Measurements from ENCODE around the gene SP4.
A peak's percentile ranks its signal among the peaks of the same experiment; 100 is the strongest.

SP4 gene

DNA sequence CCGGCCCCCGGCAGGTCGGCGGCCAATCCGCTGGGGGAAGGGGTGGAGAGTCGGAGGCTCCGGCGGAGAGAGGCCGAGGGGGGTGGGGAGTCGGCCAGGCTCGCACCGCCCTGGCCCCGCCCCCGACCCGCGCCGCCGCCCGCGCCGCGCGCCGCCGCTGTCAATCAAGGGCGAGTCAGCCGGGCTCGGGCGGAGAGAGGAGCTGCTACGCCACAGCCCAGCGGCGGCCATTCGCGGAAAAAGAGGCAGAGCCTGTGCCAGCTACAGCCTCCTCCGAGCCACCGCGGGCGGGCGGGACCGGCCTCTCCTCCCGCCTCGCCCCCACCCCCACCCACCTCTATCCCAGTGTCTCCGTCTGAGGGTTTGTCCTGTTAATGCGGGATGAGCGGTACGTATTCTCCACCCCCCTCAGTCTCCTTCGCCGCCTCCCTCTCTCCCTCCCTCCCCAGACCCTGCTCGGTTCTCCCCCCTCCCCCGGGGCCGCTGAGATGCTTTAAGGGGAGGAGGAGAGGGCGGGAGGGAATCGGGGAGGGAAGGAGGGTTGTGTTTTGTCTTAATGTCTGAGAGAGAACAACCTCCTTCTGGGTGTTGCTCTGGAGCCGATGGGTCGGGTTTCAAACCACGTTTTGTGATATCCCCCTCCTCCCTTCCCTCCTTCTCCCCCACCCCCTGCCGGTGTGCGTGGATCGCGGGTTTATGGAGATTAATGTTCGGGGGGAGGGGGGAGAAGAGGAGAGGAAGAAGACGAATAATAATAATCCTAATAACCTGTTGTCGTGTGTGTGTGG lies at the start of gene SP4:
TSS of gene SP4 (plus strand) at position 213 of the 788 bp plus-strand sequence. CDS start at position 382, 169 bp downstream.
- peak; percentile 91 for DNase-seq

DNA sequence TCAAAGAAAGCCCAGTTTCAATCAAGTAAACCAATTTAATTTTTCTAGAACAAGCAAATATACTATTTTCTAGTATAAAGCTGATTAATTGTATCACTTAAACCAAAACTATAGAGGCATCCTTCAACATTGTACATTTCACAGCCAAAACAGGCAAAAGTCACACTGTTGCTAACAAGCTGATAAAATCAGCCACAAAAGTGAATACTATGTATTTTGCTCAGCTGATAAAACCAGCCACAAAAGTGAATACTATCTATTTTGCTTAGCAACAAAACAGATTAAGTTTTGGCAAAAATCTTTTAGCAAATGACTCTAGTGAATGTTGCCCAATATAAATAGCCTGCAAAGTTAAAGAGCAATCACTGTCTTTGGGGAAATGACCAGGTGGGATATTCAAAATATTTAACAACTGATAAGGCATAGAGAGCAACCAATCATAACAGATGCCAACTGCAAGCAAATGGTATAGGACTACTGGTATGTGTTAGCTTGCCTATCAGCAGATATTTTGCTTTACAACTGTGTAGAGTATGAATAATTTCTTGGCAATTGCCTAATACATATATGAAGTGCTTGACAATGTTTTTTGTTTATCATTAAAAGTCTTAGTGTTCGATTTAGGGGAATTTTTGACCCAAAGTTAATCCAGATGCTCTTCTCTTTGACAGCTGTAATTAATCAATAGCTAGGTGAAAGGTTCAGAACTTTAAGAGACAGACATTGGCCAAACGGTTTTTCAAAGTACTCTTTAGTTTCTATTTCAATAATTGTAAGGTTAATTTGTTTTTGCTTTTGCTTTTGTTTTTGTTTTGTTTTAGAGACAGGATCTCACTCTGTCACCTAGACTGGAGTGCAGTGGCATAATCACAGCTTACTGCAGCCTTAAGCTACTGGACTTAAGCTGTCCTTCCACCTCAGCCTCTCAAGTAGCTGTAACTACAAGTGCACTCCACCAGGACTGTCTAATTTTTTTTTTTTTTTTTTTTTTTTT lies 44.4 kb upstream of the SP4 start:
- no peak for DNase-seq

DNA sequence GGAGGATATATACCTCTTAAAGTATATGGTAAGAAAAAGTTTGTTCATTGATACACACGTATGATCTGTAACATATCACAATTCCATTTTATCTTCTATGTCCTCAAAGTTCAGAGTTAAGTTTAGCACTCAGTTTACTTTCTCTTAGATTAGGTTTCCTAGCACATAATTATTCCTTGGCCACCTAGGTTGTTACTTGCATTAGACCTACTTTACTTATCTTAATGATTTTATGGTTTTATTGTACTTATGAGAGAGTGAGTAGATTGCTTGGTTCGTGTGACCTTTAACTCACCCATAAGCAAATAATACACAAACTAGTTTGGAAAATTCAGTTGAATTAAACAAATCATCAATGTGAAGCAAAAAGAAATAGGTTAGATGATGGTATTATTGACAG lies 33.9 kb upstream of the SP4 start:
- DNase-seq, result no peak

DNA sequence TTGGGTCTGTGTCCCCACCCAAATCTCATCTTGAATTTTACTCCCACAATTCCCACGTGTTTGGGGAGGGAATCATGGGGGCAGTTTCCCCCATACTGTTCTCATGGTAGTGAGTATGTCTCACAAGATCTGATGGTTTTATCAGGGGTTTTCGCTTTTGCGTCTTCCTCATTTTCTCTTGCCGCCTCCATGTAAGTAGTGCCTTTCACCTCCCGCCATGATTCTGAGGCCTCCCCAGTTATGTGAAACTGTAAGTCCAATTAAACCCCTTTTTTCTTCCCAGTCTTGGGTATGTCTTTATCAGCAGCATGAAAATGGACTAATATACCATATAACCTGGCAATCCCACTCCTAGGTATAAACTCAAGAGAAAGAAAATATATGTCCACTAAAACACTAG lies 25.9 kb upstream of the SP4 start:
- DNase-seq, result no peak

DNA sequence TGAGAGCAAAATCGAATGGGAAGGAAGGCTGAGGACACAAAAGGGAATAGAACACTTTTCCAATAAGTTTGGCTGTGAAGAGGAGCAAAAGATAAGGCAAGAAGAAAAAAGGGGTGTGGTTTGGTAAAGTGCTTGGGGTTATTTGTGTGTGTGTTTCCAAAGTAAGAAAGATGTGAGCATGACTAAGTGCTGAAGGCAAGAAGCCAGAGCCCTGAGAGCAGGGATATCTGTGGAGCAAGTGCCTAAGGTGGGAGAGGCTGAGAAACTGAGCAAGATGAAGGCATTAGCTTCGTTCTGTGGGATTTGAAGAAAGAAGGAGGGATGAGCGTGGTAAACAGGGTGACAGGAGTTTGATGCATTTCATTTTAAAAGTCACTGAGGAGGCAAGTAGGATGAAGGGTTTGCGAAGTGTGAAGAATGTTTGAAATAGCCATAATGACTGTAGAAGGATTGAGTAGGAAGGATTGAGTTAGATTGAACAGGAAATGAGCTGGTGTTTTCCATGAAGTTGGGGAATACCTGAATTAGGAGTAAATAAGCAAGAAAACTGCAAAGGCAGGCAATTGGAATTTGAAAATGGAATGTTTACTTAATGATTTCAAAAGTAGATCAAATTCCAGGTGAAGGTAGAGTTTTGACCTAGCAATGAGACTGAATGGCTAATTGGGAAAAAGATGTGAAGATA lies 19.9 kb upstream of the SP4 start:
- no peak for DNase-seq

DNA sequence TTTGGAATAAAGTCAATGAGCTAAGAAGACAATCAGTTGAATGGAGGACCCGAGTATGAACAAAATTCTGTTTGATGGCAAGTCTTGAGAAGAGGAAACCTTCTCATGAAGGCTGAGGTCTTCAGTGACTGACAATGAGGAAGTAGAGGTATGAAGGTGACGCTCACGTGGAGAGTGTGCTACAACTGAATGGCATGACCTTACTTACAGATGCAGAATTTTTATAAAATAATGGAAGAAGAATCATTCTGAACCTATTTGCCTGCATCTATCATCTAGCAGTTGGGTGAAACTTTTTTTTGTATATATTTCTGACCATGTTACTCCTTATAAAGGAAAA lies 19.4 kb upstream of the SP4 start:
- DNase-seq, result no peak

DNA sequence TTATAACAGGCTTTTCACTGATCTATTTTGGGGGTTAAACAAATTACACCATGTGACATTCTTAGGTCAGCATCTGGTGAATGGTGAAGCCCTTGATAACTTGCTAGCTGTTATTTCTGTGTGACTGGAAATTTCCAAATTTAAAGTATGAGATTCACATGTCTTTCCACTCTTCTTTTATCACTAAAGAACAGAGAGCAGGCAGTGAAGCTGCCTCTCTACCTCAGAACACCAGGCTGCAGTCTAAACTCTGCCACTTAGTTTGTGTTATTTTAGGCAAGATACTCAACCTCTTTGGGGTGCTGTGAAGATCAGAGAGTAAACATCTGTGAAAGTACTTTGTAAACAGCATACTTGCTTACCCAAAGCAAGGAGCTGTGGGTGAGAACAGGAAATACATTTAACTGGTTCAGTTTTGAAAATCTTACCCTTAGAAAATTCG lies 15.5 kb upstream of the SP4 start:
- DNase-seq, result no peak

DNA sequence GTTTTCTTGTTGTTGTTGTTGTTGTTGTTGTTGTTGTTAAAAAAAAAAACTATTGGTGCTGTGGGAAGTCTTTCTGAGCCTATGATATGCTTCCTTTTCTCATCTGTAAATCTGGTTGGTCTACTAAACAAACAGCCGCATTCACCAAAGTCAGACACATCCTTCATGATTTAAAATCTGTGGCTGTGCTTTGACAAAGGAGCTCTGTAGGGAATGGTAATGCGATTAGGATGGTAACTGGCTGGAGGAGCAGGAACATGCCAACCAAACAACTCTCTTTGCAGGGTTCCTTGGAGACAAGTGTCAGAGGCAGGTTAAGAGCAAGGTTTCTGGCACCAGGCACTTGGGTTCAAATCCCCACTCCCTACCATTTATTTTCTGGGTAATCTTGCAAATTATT lies 14.9 kb upstream of the SP4 start:
- no peak for DNase-seq

DNA sequence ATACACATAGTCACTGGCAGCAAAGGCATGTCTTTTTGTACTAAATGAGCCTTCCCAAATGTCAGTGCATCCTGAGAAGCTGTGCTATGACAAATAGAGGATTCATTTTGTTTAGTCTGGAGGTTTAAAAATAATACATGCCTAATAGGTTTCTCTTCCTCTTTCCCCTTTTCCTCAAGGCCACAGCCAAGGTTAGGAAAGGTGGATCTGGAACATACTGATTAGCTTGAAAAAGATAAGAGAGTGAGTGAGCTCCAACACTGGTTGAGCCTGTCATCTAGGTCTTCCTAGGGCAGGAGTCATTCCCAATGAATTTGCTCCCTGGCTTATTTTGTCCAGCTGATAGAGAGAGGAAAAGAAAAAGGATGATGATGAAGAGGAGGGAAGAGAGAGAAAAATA lies 14.4 kb upstream of the SP4 start:
- DNase-seq, result no peak

DNA sequence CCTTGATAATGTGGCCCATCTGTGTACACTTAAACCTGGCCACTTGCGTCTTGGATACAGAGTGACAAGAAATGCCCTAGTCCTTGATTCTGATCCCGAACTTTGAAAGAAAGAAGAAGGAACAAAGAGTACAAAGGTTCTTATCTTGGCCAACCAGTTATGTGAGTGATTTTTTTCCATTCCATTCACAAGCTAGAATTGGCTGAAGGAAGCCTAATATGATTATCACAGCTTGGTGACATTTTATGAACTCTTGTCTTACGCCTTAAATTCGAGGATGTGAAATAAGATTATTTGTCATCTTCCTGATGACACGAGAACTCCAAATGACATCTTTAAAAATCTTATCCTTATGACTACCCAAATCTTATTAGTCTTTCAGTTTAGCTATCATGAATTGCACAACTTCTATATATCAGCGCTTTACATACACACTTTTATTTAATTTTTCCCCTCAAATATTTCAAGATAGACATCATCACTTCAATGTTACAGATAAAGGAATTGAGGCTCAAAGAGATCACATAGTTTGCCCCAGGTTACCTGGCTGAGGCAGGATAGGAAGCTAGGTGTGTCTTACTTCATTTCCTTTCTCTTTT lies 13.0 kb upstream of the SP4 start:
- DNase-seq, result no peak

DNA sequence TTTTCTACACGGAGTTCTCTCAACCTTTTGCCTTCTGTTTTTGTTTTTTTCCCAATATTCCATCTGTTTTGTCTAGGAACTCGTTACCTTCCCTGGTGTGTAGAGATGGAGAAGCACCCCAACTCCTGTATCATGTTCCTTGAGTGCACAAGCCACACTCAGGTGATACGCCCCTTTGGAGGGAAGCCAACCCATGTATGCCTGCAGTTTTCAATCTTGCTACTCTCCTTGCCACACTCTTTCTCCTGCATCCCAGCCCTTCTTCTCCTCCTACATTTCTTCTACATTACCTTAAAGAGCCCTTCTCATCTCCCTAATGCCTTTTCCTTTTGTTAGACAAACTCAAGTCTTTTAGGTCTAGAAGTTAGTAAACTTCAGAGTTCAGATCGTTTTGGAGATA lies 10.2 kb upstream of the SP4 start:
- no peak for DNase-seq

DNA sequence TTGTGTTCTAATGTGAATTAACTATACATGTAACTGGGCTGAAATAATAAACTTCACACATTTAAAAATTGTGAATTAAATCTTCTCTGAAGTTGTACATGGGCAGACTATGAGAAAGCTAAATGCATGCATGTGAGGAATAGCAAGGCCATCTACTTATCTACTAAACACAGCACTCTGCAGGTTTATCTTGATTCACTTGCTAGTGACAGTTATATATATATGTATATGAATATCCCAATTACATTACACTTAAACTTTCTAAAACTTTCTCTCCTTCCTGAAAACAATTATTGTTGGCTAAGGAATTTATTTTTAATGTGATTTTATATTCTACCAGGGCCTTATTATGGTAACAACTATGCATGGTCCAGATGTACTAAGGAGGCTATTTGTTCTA lies 5.1 kb upstream of the SP4 start:
- no peak for DNase-seq

DNA sequence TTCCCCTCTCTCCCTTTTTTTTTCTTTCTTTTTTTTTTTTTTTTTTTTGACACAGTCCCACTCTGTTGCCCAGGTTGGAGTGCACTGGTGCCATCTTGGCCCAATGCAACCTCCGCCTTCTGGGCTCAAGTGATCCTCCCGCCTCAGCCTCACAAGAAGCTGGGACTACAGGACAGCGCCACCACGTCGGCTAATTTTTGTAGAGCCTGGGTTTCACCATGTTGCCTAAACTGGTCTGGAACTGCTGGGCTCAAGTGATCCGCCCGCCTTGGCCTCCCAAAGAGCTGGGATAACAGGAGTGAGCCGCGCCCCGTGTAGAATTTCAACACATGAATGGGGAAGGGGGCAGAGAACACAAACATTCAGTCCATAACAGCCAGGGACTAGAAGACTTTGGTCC lies 2.6 kb upstream of the SP4 start:
- no peak for DNase-seq

DNA sequence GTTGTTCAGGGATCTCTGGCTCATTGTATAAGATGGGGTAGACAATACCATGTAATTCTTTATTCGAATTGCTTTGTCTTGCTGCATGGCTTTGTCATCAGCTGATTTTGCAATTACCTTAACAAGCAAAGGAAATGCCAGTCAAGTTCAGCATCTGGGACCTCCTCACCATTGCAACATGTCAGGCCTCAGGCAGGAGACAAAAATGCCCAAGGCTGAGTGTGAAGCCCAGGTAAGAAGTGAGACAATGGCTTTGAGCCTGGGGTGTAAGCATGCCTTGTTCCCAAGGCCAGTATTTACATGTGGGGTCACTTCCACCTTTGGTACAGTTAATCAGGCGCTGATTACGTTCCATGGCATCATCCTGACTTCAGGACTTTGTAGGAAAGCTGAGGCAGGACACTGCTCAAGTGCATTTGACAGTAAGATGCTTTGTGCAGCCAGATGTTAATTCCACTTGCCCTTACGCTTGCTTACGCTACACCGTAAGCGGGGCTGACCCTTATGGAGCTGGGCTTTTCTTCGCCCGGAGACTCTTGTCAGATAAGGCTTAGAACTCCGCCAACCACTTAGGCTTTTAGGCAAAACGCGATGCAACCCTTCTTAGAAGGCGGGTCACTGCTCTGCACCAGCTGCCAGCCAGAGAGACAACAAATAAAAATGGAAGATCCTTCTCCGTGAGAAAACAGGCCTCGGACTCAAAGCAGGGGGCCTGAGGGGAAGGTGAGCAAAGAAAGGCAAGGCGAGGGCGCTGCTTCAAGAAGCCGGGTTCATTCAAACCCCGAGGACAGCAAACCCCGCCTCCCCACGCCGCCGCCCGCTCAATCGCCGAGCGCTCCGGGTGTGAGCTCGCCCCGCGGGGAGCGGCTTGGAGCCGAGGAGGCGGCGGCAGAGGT lies 1.3 kb upstream of the SP4 start:
- DNase-seq, result no peak

DNA sequence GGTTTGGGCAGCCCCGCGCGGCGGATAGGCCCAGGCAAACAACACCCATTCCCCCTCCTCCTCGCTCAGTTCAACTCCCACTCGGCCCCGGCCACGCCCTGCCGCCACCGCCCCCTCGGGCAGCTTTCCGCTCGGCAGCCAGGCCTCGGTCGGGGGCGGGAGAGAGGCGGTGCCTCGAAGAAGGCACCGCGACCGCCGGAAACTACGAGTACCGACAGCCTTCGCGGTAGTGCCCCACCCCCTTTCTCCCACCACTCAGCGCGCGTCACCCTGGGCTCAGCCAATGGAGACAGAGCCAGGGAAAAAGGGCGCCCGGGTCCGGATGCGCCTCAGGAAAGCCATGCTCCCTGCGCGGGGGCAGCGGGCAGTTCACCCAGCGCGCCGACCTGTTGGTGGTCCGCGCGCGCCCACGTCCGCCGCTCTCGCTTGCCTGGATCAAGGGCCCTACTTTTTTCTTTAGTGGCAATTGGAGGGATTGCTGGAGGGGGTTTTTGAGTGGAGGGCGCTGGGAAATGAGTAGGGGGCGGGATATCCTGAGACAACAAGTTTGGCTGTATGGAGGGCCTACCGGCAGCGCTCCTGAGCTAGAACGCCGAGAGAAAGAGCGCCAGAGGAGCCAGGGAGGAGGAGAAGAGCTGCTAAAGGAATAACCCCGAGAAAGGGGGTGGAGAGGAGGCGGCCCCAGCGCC lies 557 bp upstream of the SP4 start:
- DNase-seq, result peak; percentile 94

DNA sequence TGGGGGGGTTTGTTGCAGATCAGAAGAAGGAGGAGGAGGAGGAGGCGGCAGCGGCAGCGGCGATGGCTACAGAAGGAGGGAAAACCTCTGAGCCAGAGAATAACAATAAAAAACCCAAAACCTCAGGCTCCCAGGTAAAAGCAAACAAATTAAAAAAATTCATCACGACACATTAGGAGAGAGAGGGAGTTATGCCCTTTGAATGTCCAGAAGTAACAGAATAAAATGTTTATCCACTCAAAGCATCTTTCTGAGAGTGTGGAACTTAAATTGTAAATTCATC lies 717 bp downstream of the SP4 start:
- no peak for DNase-seq

DNA sequence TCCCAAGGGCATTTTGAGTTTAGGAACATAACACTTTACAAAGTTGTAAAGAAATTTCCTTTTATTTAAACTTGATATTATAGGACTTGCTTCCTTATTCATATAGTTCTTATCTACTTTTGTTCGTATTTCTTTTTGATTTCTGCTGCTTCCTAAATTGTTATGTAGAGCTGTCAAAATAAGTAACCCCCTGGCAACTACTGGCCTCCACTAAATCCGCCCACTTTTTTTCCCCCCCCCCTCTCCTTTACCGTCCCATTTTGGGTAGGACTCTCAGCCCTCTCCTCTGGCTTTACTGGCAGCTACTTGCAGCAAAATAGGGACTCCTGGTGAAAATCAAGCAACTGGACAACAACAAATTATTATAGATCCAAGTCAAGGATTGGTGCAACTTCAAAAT lies 1.1 kb downstream of the SP4 start:
- no peak for DNase-seq

DNA sequence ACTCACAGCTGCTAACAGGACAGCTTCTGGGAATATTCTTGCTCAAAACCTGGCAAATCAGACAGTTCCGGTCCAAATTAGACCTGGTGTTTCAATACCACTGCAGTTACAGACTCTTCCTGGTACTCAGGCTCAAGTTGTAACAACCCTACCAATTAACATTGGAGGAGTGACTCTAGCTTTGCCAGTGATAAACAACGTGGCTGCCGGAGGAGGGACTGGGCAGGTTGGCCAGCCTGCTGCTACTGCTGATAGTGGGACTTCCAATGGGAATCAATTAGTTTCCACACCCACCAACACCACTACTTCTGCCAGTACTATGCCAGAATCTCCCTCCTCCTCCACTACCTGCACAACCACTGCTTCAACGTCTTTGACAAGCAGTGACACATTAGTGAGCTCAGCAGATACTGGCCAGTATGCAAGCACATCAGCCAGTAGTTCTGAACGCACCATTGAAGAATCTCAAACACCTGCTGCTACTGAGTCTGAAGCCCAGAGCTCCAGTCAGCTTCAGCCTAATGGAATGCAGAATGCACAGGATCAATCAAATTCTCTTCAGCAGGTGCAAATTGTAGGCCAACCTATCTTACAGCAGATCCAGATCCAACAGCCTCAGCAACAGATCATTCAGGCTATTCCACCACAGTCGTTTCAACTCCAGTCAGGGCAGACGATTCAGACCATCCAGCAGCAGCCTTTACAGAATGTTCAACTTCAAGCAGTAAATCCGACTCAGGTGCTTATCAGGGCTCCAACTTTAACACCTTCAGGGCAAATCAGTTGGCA lies 2.1 kb downstream of the SP4 start:
- DNase-seq, result no peak

DNA sequence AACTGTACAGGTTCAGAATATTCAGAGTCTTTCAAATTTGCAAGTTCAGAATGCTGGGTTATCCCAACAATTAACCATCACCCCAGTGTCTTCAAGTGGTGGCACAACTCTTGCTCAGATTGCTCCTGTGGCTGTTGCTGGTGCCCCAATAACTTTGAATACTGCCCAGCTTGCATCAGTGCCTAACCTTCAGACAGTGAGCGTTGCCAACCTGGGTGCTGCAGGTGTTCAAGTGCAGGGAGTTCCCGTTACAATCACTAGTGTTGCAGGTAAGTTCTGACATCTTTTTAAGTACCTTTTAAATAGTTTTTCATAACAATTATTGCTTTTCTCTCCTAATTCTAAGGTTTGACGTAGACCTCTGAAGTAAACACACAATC lies 2.7 kb downstream of the SP4 start:
- no peak for DNase-seq

DNA sequence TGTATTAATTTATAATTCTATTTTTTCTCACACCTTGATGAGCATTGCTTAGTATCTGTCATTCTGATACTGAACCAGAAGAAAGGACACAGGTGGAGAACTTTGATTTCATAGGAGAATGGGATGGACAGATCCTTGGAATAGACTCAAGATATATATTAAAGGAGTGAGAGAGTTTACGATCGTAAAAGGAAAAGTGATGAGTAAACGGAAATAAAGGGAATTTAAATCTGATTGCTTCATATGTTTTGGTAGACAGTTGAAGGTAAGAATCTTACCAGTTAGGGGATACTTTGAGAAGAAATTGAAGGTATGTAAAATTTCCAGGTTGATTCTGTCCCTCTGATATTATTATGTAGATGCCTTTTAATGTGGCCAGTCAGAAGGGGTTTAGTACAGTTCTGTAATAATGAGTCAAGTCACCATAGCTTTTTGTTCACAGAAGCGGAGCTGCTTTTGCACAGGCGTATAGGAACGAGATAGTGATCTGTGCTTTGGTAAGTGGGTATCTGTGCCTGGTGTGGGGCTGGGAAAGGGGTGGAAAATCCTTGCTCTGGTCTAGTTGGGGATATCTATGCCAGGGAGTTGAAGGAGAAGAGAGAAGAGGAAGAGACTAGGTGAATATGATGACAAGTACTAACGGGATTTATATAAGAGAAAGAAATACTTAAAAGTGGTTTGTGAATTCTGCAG lies 15.4 kb downstream of the SP4 start:
- no peak for DNase-seq
